Inflammatory macrophage (primary cell): ENCODE measurements around the gene BPGM.

ENCODE experiments used
- DNase-seq, 2 donors: peaks; one replicate each; pipeline ENCODE4 v3.0.0-alpha.2; 2020 to 2022
- total RNA-seq, 18 experiments: gene quantifications; one replicate each; lab custom pipeline; 2026; ENCODE audit warnings: mixed read lengths in 6 of 18, inconsistent platforms in 2 of 18; lab: John Stamatoyannopoulos, UW

The BPGM gene
- total RNA-seq, result 8.2 to 18.9 (median 13.2) reads per million in 18 experiments

GRCh38 chr7:134646425-134647305, at the start of gene BPGM:
TSS of gene BPGM (plus strand) at chr7:134646853. CDS start at chr7:134661508, 14,655 bp downstream.
- peak; percentile 100 for DNase-seq

GRCh38 chr7:134599371-134599770, 47.3 kb upstream of the BPGM start:
- DNase-seq, result no peak

- DNase-seq, result no peak
Observed at GRCh38 chr7:134601459-134601858, 45.2 kb upstream of the BPGM start.

GRCh38 chr7:134602881-134603451, 43.7 kb upstream of the BPGM start:
- peak; percentile 9 to 60 for DNase-seq

- peak; percentile 54 to 63 for DNase-seq
Observed at GRCh38 chr7:134605978-134606923, 40.4 kb upstream of the BPGM start.

DNA sequence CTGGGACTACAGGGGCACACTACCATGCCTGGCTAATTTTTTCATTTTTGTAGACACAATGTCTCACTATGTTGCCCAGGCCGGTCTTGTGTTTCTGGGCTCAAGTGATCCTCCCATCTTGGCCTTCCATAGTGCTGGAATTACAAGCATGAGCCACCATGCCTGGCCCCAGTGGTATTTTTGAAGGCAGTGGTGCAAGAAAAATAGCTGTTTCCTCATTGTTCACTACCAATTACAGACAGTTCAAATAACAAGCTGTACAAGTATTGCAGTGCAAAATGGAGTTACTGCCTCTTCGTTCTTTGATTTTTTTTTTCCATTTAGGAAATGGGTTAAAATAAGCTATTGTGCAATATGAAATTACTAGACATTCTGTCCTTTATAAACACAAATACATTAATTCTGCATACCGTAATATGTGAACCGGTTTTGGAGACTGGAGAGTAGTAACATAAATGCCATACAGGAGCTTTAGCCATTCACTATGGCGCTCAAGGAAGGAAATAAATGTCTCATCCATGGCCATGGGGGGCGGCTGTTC, 35.0 kb upstream of the BPGM start:
- DNase-seq, result no peak

DNA sequence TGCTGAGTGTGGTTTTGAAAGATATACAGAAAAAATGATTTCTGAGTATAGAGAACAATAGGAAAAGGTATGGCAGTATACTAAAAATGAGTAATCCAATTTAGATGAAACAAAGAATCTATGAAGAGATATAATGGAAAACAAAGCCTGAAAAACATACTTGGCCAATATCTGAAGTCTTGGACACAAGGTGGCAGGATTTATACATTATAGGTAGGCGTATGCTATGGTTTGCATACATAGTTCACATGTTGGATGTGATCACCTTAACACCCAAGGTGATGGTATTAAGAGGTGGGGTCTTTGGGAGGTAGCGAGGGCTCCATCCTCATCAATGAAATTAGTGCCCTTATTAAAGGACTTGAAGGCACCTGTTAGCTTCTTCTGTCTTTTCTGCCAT, 34.5 kb upstream of the BPGM start:
- DNase-seq, result no peak

GRCh38 chr7:134613623-134614347, 32.9 kb upstream of the BPGM start:
- DNase-seq, result peak; percentile 26 to 42

- DNase-seq, result no peak
Observed at GRCh38 chr7:134616611-134617010, 30.0 kb upstream of the BPGM start.

DNA sequence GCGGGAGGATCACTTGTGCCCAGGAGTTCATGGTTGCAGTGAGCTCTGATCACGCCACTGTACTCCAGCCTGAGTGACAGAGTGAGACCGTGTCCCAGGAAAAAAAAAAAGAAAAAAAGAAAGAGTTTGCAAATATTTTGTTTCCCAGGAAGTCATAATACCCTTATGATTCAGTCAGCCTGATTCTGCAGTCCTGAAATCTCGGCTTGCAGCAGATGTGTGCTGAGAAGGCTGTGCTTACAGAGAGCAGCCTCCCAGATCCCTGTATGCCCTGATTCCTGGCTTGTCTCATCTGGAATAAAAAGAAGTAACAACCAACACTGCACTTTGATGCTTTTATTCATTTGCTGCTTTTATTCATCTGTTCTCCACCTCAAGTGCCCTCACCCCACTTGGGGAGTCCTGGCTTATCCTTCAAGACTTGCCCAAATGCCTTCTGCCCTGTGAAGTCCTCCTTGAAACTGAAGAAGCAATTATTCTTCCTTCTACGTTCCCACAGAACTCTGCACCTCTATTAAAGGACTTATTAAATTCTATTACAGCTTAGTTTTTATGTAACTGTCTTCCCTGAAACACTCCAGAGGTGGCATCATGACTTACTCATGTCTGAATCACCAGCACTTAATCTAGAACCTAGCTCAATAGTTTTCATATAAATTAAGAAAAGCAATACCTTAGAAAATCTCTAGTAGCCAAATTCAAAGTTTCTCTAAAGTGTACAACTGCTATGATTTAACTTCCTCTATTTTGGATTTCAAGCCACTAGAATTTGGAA, 27.7 kb upstream of the BPGM start:
- peak in 1 of 2 donors; percentile 34 for DNase-seq

- DNase-seq, result no peak
Observed at GRCh38 chr7:134619627-134620331, 26.9 kb upstream of the BPGM start.

- no peak for DNase-seq
Observed at GRCh38 chr7:134622303-134622995, 24.2 kb upstream of the BPGM start.

DNA sequence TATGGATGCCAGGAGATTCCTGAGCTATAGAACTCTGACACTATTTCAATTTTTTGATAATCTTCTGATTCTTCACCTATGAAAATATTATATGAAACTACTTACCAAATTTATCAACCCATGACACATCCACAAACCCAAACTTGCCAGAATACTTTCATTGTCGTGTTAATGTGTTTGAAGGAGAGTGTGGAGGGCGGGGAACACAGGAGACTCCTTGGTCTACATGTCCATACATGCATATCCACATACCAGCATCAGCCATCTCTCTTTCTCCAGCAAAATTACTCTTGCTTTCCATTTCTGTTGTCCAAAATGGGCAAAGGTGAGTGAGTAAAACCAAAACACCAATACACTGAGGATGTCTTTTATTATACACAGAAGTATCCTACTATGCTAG, 23.5 kb upstream of the BPGM start:
- DNase-seq, result no peak

GRCh38 chr7:134625550-134625949, 21.1 kb upstream of the BPGM start:
- no peak for DNase-seq

- no peak for DNase-seq
Observed at GRCh38 chr7:134627109-134627774, 19.4 kb upstream of the BPGM start.

- no peak for DNase-seq
Observed at GRCh38 chr7:134627775-134628153, 18.9 kb upstream of the BPGM start.

- DNase-seq, result no peak
Observed at GRCh38 chr7:134629445-134629844, 17.2 kb upstream of the BPGM start.

- no peak for DNase-seq
Observed at GRCh38 chr7:134630237-134630636, 16.4 kb upstream of the BPGM start.

DNA sequence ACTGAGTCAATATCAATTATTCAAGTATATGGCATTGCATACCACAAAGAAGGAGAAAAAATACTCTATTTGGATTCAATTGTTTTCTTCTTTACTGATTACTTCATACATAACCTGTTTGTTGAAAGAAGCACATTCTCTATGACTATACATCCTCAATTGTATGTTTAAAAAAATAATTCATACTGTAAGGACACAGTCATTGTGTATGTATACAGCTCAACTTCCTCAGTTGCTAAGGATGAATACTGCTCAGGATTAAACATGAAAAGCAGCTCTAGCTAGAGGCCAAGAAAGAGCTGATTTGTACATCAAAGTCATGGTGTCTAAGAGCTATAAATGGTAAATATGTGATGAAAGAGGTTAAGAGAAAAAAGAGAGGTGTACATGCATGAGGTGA, 15.8 kb upstream of the BPGM start:
- no peak for DNase-seq
